Pancreas (tissue), 10 donors: Measurements from ENCODE around the gene HMGN3. TPM values are rescaled to one million over a fixed set of nuclear protein-coding genes. Genes with fewer than 3 reads are reported as not detected.

ENCODE experiments used
- ATAC-seq, 4 donors: fragments of 200-7000 bp; cut with Tn5 transposase; one replicate each; pipeline versions ENCODE4 v1.8.0 to v1.9.1; 2020; ENCODE audit warnings: mild to moderate bottlenecking in 4 of 4, moderate library complexity in 4 of 4
- DNase-seq, 6 donors: peaks; one replicate each; pipeline ENCODE4 v3.0.0-alpha.2; 2020
- FAIRE-seq: peaks from 2 replicates; lab custom pipeline; 2012; peaks lifted over from hg19 to GRCh38; lab: Jason Lieb, UNC
- H3K27ac ChIP-seq, 4 donors: fragments of 200-600 bp; sonication (generic); 1 replicate in 3 of 4; 2 replicates in 1 of 4; pipeline versions ENCODE4 v1.5.0 to v1.8.0; 2020
- H3K27me3 ChIP-seq, 4 donors: fragments of 200-600 bp; one replicate each; pipeline ENCODE4 v1.8.0; 2021
- H3K36me3 ChIP-seq, 3 donors: fragments of 200-600 bp; sonication (generic) in 1 of 3; one replicate each; pipeline versions ENCODE4 v1.5.0 to v1.8.0; 2020 to 2021
- H3K4me1 ChIP-seq, 3 donors: fragments of 200-600 bp; one replicate each; pipeline ENCODE4 v1.8.0; 2021
- H3K4me3 ChIP-seq, 4 donors: fragments of 200-600 bp; sonication (generic) in 2 of 4; one replicate each; pipeline versions ENCODE4 v1.5.0 to v1.8.0; 2020 to 2021
- H3K9me3 ChIP-seq, 4 donors: fragments of 200-600 bp; one replicate each; pipeline ENCODE4 v1.8.0; 2021
- CTCF ChIP-seq, 4 donors: fragments of 200-600 bp; sonication (generic) in 3 of 4; IDR thresholded peaks; one replicate each; pipeline versions ENCODE4 v1.5.0 to v1.8.0; 2021; ENCODE audit warnings: antibody characterized with exemption in 4 of 4
- WGBS, 2 donors: extraction: QIAGEN DNeasy Blood & Tissue Kit; methylation state at CpG; one replicate each; pipeline ENCODE4 v1.1.7; 2013; 5-methylcytosine and 5-hydroxymethylcytosine counted together
- intact Hi-C, 3 donors: fragments of 100-400 bp; cut with DNase I; formaldehyde crosslinking; loops; one replicate each; pipeline versions ENCODE4 v1.11.1 to v1.14.2; 2022
- polyA plus RNA-seq, 2 donors: library from polyadenylated mRNA; stranded (reverse); fragments of 200-250 nt; gene quantifications; one replicate each; pipeline ENCODE4 v1.2.3, GENCODE V29; 2013
- total RNA-seq, 6 donors: library from RNA; stranded (reverse); fragmentation: NEBNext Ultra II Directional in 4 of 6; extraction: Animal tissue kit (Norgen Biotek cat#: 25700) in 4 of 6; gene quantifications; one replicate each; pipeline versions ENCODE4 v1.2.1 to v1.2.4, GENCODE V29; 2021 to 2023
- donor health status: healthy with polysubstance abuse.
- donor health status: DM: no; HTN: no; CAD: no; lungs with moderate emphysema.
- donor health status: DM: no; HTN: no; CAD: no.
- donor health status: control.
- donor health status: control.
- donor health status: Bipolar disorder and iron deficiency.
- donor health status: DM: yes; HTN: yes; CAD: no.
- donor health status: DM: no; HTN: no; CAD: no.
- donor health status: DM: no; HTN: no; CAD: no.
- donor health status: DM: yes; HTN: yes; CAD: no.

HMGN3 gene
- total and polyA plus RNA-seq, 8 donors, result 19.1 to 134 (median 33.1) TPM

- no peak for TF ChIP-seq CTCF (IDR thresholded peaks at IDR 0.05)
- DNase-seq (no peak), ATAC-seq (peak; percentile 48 to 78 (median 74)), FAIRE-seq (no peak)
- Histone ChIP-seq H3K4me3 (no peak overlapping the region), H3K4me1 (peaks cover 0 to 9% (median 0%) of the 10 kb centered on the region in 3 donors), H3K27me3 (no peaks in the 10 kb centered on the region), H3K27ac (peak overlapping the region in 1 of 4 donors; percentile 37), H3K36me3 (no peaks in the 10 kb centered on the region), H3K9me3 (no peaks in the 10 kb centered on the region)
- intact Hi-C loops, result no loop called here
- 53 to 60% methylated on average over 1 of the region's 1 CpG for WGBS, 2 donors
Measured at GRCh38 chr6:79240509-79240908, 6.0 kb upstream of the HMGN3 start.

GRCh38 chr6:79239536-79240168, 5.2 kb upstream of the HMGN3 start:
- FAIRE-seq (no peak), DNase-seq (no peak), ATAC-seq (no peak)
- 95 to 96% methylated on average over 6 of the region's 6 CpGs for WGBS, 2 donors
- intact Hi-C loops, result no loop called here
- Histone ChIP-seq H3K36me3 (no peaks in the 10 kb centered on the region), H3K27ac (no peak overlapping the region), H3K4me1 (peaks cover 0 to 9% (median 0%) of the 10 kb centered on the region in 3 donors), H3K9me3 (no peaks in the 10 kb centered on the region), H3K4me3 (no peak overlapping the region), H3K27me3 (no peaks in the 10 kb centered on the region)
- no peak for TF ChIP-seq CTCF (IDR thresholded peaks at IDR 0.05)

- DNase-seq, result no peak
- H3K27me3 ChIP-seq, result no peaks in the 10 kb centered on the region
- no peaks in the 10 kb centered on the region for H3K9me3 ChIP-seq
- H3K27ac ChIP-seq, result no peak overlapping the region
- no peak for FAIRE-seq
- no peak for ATAC-seq
- H3K4me3 ChIP-seq, result no peak overlapping the region
- no peaks in the 10 kb centered on the region for H3K36me3 ChIP-seq
- no peak for TF ChIP-seq CTCF (IDR thresholded peaks at IDR 0.05)
- intact Hi-C loops, result no loop called here
- H3K4me1 ChIP-seq, result peaks cover 0 to 9% (median 0%) of the 10 kb centered on the region in 3 donors
Measured at GRCh38 chr6:79238919-79239318, 4.4 kb upstream of the HMGN3 start.

GRCh38 chr6:79236711-79237110, 2.2 kb upstream of the HMGN3 start:
- no peak overlapping the region for H3K4me3 ChIP-seq
- H3K4me1 ChIP-seq, result peaks cover 0 to 18% (median 5%) of the 10 kb centered on the region in 3 donors
- no peaks in the 10 kb centered on the region for H3K36me3 ChIP-seq
- ATAC-seq (no peak), FAIRE-seq (no peak), DNase-seq (no peak)
- 54 to 72% methylated on average over 3 of the region's 3 CpGs for WGBS, 2 donors
- H3K9me3 ChIP-seq, result no peaks in the 10 kb centered on the region
- intact Hi-C loops, result no loop called here
- H3K27ac ChIP-seq, result no peak overlapping the region
- TF ChIP-seq CTCF (IDR thresholded peaks at IDR 0.05), result no peak
- H3K27me3 ChIP-seq, result no peaks in the 10 kb centered on the region

- peak in 2 of 4 donors; percentile 6 to 11 for TF ChIP-seq CTCF (IDR thresholded peaks at IDR 0.05)
- Histone ChIP-seq H3K27ac (peak overlapping the region; percentile 66 to 90 (median 84)), H3K9me3 (no peaks in the 10 kb centered on the region), H3K36me3 (no peaks in the 10 kb centered on the region), H3K27me3 (no peaks in the 10 kb centered on the region), H3K4me1 (peaks cover 0 to 9% (median 5%) of the 10 kb centered on the region in 3 donors), H3K4me3 (peak overlapping the region; percentile 56 to 80 (median 62))
- WGBS, 2 donors, result 0 to 1% methylated on average over 39 to 41 of the region's 41 CpGs
- ATAC-seq (peak; percentile 91 to 97 (median 93)), FAIRE-seq (no peak), DNase-seq (peak; percentile 88 to 94 (median 90))
- intact Hi-C loops, result no loop called here
Measured at GRCh38 chr6:79233611-79234149, 802 bp downstream of the HMGN3 start.
